22Rv1 (cell line): ENCODE measurements around the gene TLE6.

Experiments used
- CTCF ChIP-seq: fragments of 450-650 bp; IDR thresholded peaks from 2 replicates; pipeline ENCODE4 v1.5.1; 2017; ENCODE audit warnings: mild to moderate bottlenecking
- ZFX ChIP-seq: fragments of 450-650 bp; IDR thresholded peaks from 2 replicates; pipeline ENCODE4 v1.6.1; 2017; ENCODE audit warnings: antibody characterized with exemption, borderline replicate concordance

GRCh38 chr19:3007975-3008374, 30.6 kb downstream of the TLE6 start:
- no peak for TF ChIP-seq CTCF
- no peak for TF ChIP-seq ZFX
